ENCODE data around the gene CALML5. TPM values are rescaled to one million over a fixed set of nuclear protein-coding genes. Genes with fewer than 3 reads are reported as not detected.

Gene CALML5
- total and polyA plus RNA-seq, 9 of the 15 experiments (the other 6 are each of a cell fraction or from before 2014, with no cell fraction given): not detected

- TF ChIP-seq ATF6 (CRISPR knock-in tag; IDR thresholded peaks at IDR 0.05) (no peak), ZNF639 (CRISPR knock-in tag; conservative IDR thresholded peaks at IDR 0.05 in 1 of 2, IDR thresholded peaks at IDR 0.05 in 1 of 2) (no peak), TCFL5 (CRISPR knock-in tag; conservative IDR thresholded peaks at IDR 0.05) (no peak), AFF1 (IDR thresholded peaks at IDR 0.05; ENCODE audit: low read depth in 1 of 2, partially characterized antibody in 2 of 2) (peak; percentile 76 to 79), ZNF398 (CRISPR knock-in tag; IDR thresholded peaks at IDR 0.05) (no peak), TRIM24 (IDR thresholded peaks at IDR 0.05) (peak in 1 of 2 experiments; percentile 23; a peak in 2 of 4 replicates), CEBPG (CRISPR knock-in tag; IDR thresholded peaks at IDR 0.05) (no peak), CEBPG (tag; conservative IDR thresholded peaks at IDR 0.05 in 1 of 2, IDR thresholded peaks at IDR 0.05 in 1 of 2) (no peak), YBX1 (IDR thresholded peaks at IDR 0.05) (no peak), GTF2B (IDR thresholded peaks at IDR 0.05; ENCODE audit: extremely low read depth, insufficient read length) (no peak), DEAF1 (CRISPR knock-in tag; IDR thresholded peaks at IDR 0.05) (peak; percentile 17; the same call in 1 of the 2 replicates), GABPB2 (CRISPR knock-in tag; conservative IDR thresholded peaks at IDR 0.05) (no peak), EHMT2 (IDR thresholded peaks at IDR 0.05) (no peak)
Measured at GRCh38 chr10:5479481-5480161, 19.7 kb downstream of the CALML5 start (continued).
